HG02970 (cell line): ENCODE measurements around the gene DTWD2.
"Not testable (repeated sequence)": the region's sequence is repeated elsewhere in the genome, so short reads cannot be mapped to it uniquely, and the experiment has no call there.

Source experiments
- ATAC-seq: cut with Tn5 transposase; IDR thresholded peaks from one replicate; pipeline ENCODE4 v1.9.1; 2021; ENCODE audit warnings: mild to moderate bottlenecking, moderate library complexity, moderate number of reproducible peaks; ENCODE audit not compliant: unreplicated experiment, low FRiP score

DTWD2 gene

DNA sequence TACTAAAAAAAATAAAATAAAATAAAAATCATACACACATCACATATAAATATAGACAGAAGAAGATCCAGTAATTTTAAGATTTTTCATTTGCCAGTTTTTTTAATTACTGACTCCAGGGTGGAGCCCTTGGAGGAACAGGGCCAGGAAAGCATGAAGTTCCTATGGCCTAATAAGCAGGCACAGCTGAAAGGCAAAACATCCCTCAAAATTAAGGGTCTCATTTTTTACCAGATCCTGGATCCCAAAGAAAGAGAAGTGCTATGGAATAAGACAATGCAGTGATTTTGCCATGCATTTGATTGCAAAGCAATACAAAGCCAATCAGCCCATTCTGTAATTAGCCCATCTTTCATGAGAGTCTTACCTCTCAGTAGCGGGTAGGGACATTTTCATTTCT lies 11.3 kb upstream of the DTWD2 start:
- ATAC-seq = no peak

GRCh38 chr5:118998861-118999260 lies 10.5 kb upstream of the DTWD2 start:
- not testable (repeated sequence) for ATAC-seq

DNA sequence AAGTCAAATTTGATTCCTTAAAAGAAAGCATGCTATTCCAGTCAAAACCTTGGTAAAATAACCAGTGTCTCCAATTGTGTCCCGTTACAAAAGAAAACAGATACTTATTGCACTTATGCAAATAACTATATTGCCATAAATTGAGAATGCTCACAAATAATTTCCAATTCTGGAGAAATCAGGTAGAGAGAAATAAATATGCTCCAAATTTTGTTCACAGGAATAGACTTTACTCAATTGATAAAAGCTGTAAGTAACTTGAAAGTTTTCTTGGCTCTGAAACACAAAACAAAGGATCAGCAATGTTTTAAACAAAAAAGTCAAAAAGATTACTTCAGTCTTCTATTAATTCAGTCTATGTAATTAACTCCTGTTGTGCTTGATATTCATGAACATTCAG lies 7.8 kb upstream of the DTWD2 start:
- ATAC-seq = no peak

- no peak for ATAC-seq
These were observed 6.2 kb upstream of the DTWD2 start for GRCh38 chr5:118994595-118994994.

GRCh38 chr5:118993118-118993517 lies 4.8 kb upstream of the DTWD2 start:
- ATAC-seq = not testable (repeated sequence)

DNA sequence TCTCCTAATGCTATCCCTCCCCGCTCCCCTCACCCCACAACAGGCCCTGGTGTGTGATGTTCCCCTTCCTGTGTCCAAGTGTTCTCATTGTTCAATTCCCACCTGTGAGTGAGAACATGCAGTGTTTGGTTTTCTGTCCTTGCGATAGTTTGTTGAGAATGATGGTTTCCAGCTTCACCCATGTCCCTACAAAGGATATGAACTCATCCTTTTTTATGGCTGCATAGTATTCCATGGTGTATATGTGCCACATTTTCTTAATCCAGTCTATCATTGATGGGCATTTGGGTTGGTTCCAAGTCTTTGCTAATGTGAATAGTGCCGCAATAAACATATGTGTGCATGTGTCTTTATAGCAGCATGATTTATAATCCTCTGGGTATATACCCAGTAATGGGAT lies 3.7 kb upstream of the DTWD2 start:
- ATAC-seq = not testable (repeated sequence)

DNA sequence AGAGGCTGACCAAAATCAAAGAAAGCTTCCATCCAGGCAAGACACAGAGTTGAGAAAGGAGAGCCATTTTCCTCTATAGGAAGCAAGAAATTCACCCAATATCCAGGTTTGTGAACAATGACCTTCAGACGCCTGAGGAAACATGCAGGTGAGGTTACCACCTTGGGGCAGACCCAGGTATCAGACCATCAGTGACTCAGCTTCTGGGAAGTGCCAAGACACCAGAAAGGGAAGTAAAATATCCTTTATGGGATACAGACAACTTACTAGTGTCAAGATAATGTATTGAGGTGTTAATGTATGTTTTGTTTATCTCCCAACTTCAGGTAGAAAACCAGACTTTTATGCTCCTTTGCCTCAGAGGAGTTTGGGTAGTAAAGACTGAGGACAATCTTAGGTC lies 2.2 kb upstream of the DTWD2 start:
- ATAC-seq = no peak

- ATAC-seq = no peak
These were observed 1.5 kb upstream of the DTWD2 start for GRCh38 chr5:118989816-118990215.

DNA sequence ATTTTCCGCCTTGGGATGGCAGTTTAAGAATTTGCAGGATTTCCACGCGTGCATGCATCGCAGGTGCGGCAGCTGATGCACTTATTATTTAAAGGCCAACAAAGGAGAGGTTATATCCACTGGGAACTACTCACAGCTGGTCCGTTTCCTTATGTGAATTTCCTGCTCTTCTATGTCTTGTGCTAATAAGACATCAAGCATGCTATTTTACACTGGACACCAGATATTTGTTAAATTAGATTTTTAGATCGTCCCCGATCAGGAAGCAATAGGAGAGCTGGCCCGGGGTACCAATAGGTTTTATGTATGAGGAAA lies 476 bp upstream of the DTWD2 start:
- no peak for ATAC-seq

DNA sequence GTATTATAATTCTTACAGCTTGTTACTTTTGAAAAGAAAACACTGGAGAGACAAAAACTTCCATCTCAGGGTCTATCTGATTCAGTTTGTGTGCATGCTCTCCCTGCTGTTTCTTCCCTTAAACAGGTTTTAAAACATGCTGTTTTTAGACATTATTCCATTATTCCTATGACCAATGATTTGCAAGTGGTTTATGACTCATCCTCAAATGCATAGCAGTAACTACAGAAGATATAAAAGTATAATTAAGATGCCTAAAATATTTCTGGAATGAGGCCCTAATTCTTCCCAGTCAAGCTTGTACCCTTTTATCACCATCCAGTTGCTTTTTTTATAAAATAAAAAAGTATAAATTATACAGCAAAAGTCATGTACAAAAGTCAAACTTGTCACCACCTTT lies 3.7 kb downstream of the DTWD2 start:
- no peak for ATAC-seq

GRCh38 chr5:118981783-118982182 lies 6.6 kb downstream of the DTWD2 start:
- no peak for ATAC-seq

DNA sequence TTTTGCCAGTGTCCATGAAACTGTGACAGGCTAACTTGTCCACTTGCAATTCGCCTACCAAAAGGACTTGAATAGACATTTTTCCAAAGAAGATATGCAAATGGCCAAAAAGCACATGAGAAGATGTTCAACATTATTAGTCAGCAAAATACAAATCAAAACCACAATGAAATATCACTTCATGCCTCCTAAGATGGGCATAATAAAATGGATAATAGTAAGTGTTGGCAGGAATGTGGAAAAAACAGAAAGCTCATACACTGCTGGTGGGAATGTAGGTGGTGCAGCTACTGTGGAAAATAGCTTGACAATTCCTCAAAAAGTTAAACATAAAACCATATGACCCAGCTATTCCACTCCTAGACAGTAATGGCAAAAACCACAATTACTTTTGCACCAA lies 7.9 kb downstream of the DTWD2 start:
- ATAC-seq = no peak

- no peak for ATAC-seq
These were observed 8.3 kb downstream of the DTWD2 start for GRCh38 chr5:118980017-118980416.

DNA sequence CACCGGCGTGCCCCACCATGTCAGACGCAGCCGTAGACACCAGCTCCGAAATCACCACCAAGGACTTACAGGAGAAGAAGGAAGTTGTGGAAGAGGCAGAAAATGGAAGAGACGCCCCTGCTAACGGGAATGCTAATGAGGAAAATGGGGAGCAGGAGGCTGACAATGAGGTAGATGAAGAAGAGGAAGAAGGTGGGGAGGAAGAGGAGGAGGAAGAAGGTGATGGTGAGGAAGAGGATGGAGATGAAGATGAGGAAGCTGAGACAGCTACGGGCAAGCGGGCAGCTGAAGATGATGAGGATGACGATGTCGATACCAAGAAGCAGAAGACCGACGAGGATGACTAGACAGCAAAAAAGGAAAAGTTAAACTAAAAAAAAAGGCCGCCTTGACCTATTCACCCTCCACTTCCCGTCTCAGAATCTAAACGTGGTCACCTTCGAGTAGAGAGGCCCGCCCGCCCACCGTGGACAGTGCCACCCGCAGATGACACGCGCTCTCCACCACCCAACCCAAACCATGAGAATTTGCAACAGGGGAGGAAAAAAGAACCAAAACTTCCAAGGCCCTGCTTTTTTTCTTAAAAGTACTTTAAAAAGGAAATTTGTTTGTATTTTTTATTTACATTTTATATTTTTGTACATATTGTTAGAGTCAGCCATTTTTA lies 14.4 kb downstream of the DTWD2 start:
- ATAC-seq = not testable (repeated sequence)

DNA sequence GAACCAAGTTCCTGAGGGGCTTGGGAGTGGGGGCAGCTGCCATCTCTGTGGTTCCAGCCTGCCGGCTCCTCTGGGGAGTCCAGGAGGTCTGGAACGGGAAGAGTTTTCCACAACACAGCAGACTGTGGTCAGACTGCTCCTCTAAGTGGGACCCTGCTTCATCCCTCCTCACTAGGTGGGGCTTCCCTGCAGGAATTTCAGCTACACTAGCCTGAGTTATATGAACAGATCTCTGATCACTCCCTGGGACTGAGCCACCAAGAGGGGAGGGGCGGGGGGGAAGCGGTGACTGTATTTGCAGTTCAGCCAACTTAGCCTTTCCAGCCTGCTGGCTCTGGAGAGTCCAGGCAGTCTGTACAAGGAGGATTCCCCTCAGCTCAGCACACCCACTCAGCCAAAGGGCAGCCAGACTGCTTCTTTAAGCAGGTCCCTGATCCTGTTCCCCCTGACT lies 19.4 kb downstream of the DTWD2 start:
- no peak for ATAC-seq

- no peak for ATAC-seq
These were observed 19.9 kb downstream of the DTWD2 start for GRCh38 chr5:118968406-118968911.

- ATAC-seq = no peak
These were observed 21.3 kb downstream of the DTWD2 start for GRCh38 chr5:118967059-118967508.

DNA sequence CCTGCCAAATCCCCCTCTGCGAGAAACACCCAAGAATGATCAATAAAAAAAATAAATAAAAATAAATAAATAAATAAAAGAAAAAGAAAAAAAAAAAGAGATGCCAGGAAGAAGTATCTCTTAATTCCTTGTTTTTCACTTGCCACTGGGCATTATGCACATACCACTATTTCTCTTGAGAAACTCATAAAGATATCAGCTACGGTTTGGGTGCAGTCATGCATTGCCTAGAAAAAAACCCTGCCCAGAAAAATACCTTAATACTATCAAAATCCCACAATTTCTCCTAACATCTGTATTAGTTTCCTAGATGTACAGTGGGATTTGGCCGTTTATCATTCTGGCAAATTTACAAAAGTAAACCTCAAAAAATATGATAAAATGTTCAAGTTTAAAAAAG lies 22.5 kb downstream of the DTWD2 start:
- ATAC-seq = no peak

- ATAC-seq = not testable (repeated sequence)
These were observed 23.4 kb downstream of the DTWD2 start for GRCh38 chr5:118964970-118965369.

GRCh38 chr5:118964388-118964787 lies 24.0 kb downstream of the DTWD2 start:
- ATAC-seq = not testable (repeated sequence)

- no peak for ATAC-seq
These were observed 25.2 kb downstream of the DTWD2 start for GRCh38 chr5:118963169-118963568.

- ATAC-seq = no peak
These were observed 27.8 kb downstream of the DTWD2 start for GRCh38 chr5:118960557-118960956.

- no peak for ATAC-seq
These were observed 31.6 kb downstream of the DTWD2 start for GRCh38 chr5:118956727-118957126.
